GM12878 (cell line): ENCODE data around the gene YIPF4.

ENCODE experiments used
- POLR2AphosphoS5 ChIP-seq: IDR thresholded peaks from 2 replicates; pipeline ENCODE4 v1.6.1; 2011; ENCODE audit warnings: mild to moderate bottlenecking, low read length, inconsistent platforms
- RAD21 ChIP-seq: IDR thresholded peaks from 2 replicates; pipeline ENCODE4 v1.6.1; 2011; ENCODE audit warnings: mild to moderate bottlenecking, low read depth, low read length, moderate library complexity; ENCODE audit not compliant: insufficient read depth
- TBL1XR1 ChIP-seq: IDR thresholded peaks from 2 replicates; pipeline ENCODE4 v1.6.1; 2012; ENCODE audit warnings: low read depth, low read length, improper control_type of control experiment
- ZNF24 ChIP-seq: fragments of 450-650 bp; IDR thresholded peaks from 2 replicates; pipeline ENCODE4 v1.6.1; 2017; ENCODE audit warnings: antibody characterized with exemption, mild to moderate bottlenecking
- TF ChIP-seq, protein P1 (sequence below), 3 experiments: IDR thresholded peaks in 2 of 3; conservative IDR thresholded peaks in 1 of 3; 2 replicates each; pipeline ENCODE4 v1.5.1; 2011; ENCODE audit warnings: low read depth in 3 of 3, low read length in 3 of 3, mild to moderate bottlenecking in 3 of 3, control low read depth in 2 of 3, moderate library complexity in 2 of 3, inconsistent platforms in 1 of 3, mixed read lengths in 1 of 3; ENCODE audit not compliant: control insufficient read depth in 2 of 3, insufficient read depth in 1 of 3; ENCODE audit errors: extremely low read depth in 1 of 3

DNA sequence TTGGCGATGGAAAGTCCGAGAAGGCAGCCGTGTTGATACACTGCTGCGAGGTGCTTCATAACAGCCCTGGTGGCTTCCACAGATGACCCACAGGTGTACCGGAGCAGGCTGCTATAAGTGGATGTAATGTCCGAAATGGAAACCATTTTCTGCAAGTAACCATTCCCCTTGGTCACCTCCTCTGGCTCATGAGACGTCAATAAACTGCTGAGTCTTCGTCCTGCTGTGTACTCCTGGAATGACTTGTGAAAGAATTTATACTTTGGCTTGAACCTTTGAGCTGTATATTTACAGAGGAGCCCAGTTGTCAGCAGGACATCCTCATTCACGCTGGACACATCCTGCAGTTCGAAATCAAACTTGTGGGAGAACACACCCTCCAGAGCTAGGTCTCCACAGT is 27.4 kb upstream of the YIPF4 start:
- TF ChIP-seq ZNF24, result no peak
- TF ChIP-seq, protein P1, sequence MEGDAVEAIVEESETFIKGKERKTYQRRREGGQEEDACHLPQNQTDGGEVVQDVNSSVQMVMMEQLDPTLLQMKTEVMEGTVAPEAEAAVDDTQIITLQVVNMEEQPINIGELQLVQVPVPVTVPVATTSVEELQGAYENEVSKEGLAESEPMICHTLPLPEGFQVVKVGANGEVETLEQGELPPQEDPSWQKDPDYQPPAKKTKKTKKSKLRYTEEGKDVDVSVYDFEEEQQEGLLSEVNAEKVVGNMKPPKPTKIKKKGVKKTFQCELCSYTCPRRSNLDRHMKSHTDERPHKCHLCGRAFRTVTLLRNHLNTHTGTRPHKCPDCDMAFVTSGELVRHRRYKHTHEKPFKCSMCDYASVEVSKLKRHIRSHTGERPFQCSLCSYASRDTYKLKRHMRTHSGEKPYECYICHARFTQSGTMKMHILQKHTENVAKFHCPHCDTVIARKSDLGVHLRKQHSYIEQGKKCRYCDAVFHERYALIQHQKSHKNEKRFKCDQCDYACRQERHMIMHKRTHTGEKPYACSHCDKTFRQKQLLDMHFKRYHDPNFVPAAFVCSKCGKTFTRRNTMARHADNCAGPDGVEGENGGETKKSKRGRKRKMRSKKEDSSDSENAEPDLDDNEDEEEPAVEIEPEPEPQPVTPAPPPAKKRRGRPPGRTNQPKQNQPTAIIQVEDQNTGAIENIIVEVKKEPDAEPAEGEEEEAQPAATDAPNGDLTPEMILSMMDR (IDR thresholded peaks at IDR 0.05 in 2 of 3, conservative IDR thresholded peaks at IDR 0.05 in 1 of 3; ENCODE audit: control insufficient read depth in 2 of 3, extremely low read depth in 1 of 3, insufficient read depth in 1 of 3, low read depth in 3 of 3, low read length in 3 of 3), result no peak
- TF ChIP-seq RAD21, result no peak
- no peak for TF ChIP-seq TBL1XR1
- no peak for TF ChIP-seq POLR2AphosphoS5
